ENCODE measurements around the gene ZNF398.
"Not testable (repeated sequence)": the region's sequence is repeated elsewhere in the genome, so short reads cannot be mapped to it uniquely, and the experiment has no call there.

The ZNF398 gene

GRCh38 chr7:149147072-149147751, at the start of gene ZNF398:
TSS of gene ZNF398 (plus strand) at chr7:149147453. CDS start at chr7:149147743, 290 bp downstream.
- peak; percentile 86 for DNase-seq

- DNase-seq: no peak
Observed at GRCh38 chr7:149099058-149099457, 48.2 kb upstream of the ZNF398 start.

- no peak for DNase-seq
Observed at GRCh38 chr7:149100821-149101220, 46.4 kb upstream of the ZNF398 start.

GRCh38 chr7:149102666-149103065, 44.6 kb upstream of the ZNF398 start:
- DNase-seq: no peak

GRCh38 chr7:149103424-149103823, 43.8 kb upstream of the ZNF398 start:
- no peak for DNase-seq

GRCh38 chr7:149104214-149104613, 43.0 kb upstream of the ZNF398 start:
- DNase-seq: no peak

GRCh38 chr7:149104749-149105148, 42.5 kb upstream of the ZNF398 start:
- no peak for DNase-seq

GRCh38 chr7:149109969-149110368, 37.3 kb upstream of the ZNF398 start:
- DNase-seq: no peak

GRCh38 chr7:149125189-149125862, 21.9 kb upstream of the ZNF398 start:
- DNase-seq: no peak

GRCh38 chr7:149125863-149126661, 21.2 kb upstream of the ZNF398 start, which contains the start of gene ZNF425:
TSS of gene ZNF425 (minus strand) at chr7:149126324. CDS start at chr7:149126213, 111 bp downstream.
- DNase-seq: peak; percentile 91

GRCh38 chr7:149126662-149127266, 20.5 kb upstream of the ZNF398 start:
- peak; percentile 45 for DNase-seq

GRCh38 chr7:149130572-149131198, 16.6 kb upstream of the ZNF398 start:
- DNase-seq: no peak

- DNase-seq: no peak
Observed at GRCh38 chr7:149133028-149133710, 14.1 kb upstream of the ZNF398 start.

GRCh38 chr7:149136118-149136517, 11.1 kb upstream of the ZNF398 start:
- no peak for DNase-seq

GRCh38 chr7:149140831-149141230, 6.4 kb upstream of the ZNF398 start:
- DNase-seq: no peak

- no peak for DNase-seq
Observed at GRCh38 chr7:149141893-149142292, 5.4 kb upstream of the ZNF398 start.

GRCh38 chr7:149144436-149144922, 2.8 kb upstream of the ZNF398 start:
- not testable (repeated sequence) for DNase-seq

GRCh38 chr7:149145031-149145845, 2.0 kb upstream of the ZNF398 start:
- DNase-seq: no peak

- peak; percentile 59 for DNase-seq
Observed at GRCh38 chr7:149147752-149148653, 750 bp downstream of the ZNF398 start.

- no peak for DNase-seq
Observed at GRCh38 chr7:149150981-149151380, 3.7 kb downstream of the ZNF398 start.

All from CD4-positive, alpha-beta T cell treated with Interferon gamma for 1 hour (primary cell).